GM12878 (cell line): ENCODE data around the gene RPL38. TPM values are rescaled to one million over a fixed set of nuclear protein-coding genes. Genes with fewer than 3 reads are reported as not detected.

ENCODE experiments used
- ATAC-seq: fragments of 200-7000 bp; cut with Tn5 transposase; 3 replicates; pipeline ENCODE4 v1.9.1; 2020; ENCODE audit warnings: mild to moderate bottlenecking, moderate library complexity
- BruUV-seq: library from RNA; stranded (reverse); fragments of 400-500 nt; replicated peaks from 2 replicates; lab custom pipeline; 2021; lab: Mats Ljungman, UMichigan
- CTCF ChIA-PET: fragments of 300-600 bp; sonication (Branson Sonifier 250); formaldehyde crosslinking; extraction: SDS; loops from one replicate; lab custom pipeline; 2021; ENCODE audit warnings: inconsistent platforms; lab: Yijun Ruan, JAX
- POLR2A ChIA-PET: fragments of 350-600 bp; formaldehyde crosslinking; extraction: SDS; loops from one replicate; lab custom pipeline; 2021; ENCODE audit warnings: inconsistent platforms; lab: Charles Lee
- RAD21 ChIA-PET: fragments of 300-600 bp; sonication (Branson Sonifier 250); formaldehyde crosslinking; loops from one replicate; lab custom pipeline; 2023; ENCODE audit warnings: antibody characterized with exemption; ENCODE audit not compliant: unreplicated experiment; lab: Charles Lee
- SMC1A ChIA-PET: fragments of 300-600 bp; sonication (Branson Sonifier 250); formaldehyde crosslinking; loops from one replicate; lab custom pipeline; 2023; ENCODE audit not compliant: unreplicated experiment, uncharacterized antibody; lab: Charles Lee
- DNase-seq: peaks from one replicate; pipeline ENCODE4 v3.0.0-alpha.2; 2011; ENCODE audit warnings: low read depth, low spot score
- FAIRE-seq: peaks from 3 replicates; lab custom pipeline; 2011; peaks lifted over from hg19 to GRCh38; lab: Jason Lieb, UNC
- H2AFZ ChIP-seq: 2 replicates; pipeline ENCODE4 v1.6.0; 2011; ENCODE audit warnings: low read depth, low read length, control low read depth; ENCODE audit not compliant: control insufficient read depth
- H3K27ac ChIP-seq: 2 replicates; pipeline ENCODE4 v1.5.1; 2011; ENCODE audit warnings: control low read depth; ENCODE audit not compliant: control insufficient read depth, insufficient read depth
- H3K27me3 ChIP-seq, 2 experiments: replicated peaks in 1 of 2; 2 replicates each; pipeline versions ENCODE4 v1.6.0 to v1.6.1; 2011; ENCODE audit warnings: low read length in 1 of 2; ENCODE audit not compliant: control insufficient read depth in 2 of 2, insufficient read depth in 2 of 2
- H3K36me3 ChIP-seq, 2 experiments: 2 replicates each; pipeline ENCODE4 v1.5.1; 2011; ENCODE audit warnings: low read length in 1 of 2; ENCODE audit not compliant: control insufficient read depth in 2 of 2, insufficient read depth in 2 of 2
- H3K4me1 ChIP-seq: 2 replicates; pipeline ENCODE4 v1.6.1; 2011; ENCODE audit warnings: mild to moderate bottlenecking, low read length, moderate library complexity, mixed read lengths; ENCODE audit not compliant: control insufficient read depth, insufficient read depth
- H3K4me2 ChIP-seq: 2 replicates; pipeline ENCODE4 v1.6.0; 2011; ENCODE audit warnings: control low read depth; ENCODE audit not compliant: control insufficient read depth, insufficient read depth
- H3K4me3 ChIP-seq: fragments of 200-600 bp; sonication (generic); 2 replicates; pipeline ENCODE4 v1.5.1; 2016
- H3K79me2 ChIP-seq: 2 replicates; pipeline ENCODE4 v1.6.0; 2011; ENCODE audit warnings: low read length; ENCODE audit not compliant: control insufficient read depth, insufficient read depth
- H3K9ac ChIP-seq: 2 replicates; pipeline ENCODE4 v1.8.0; 2011; ENCODE audit warnings: low read length, control low read depth, mixed read lengths; ENCODE audit not compliant: control insufficient read depth, insufficient read depth
- H3K9me3 ChIP-seq: replicated peaks from 3 replicates; pipeline ENCODE4 v1.5.1; 2011; ENCODE audit warnings: mild to moderate bottlenecking, low read length; ENCODE audit not compliant: control insufficient read depth, insufficient read depth
- H4K20me1 ChIP-seq: 2 replicates; pipeline ENCODE4 v1.6.0; 2011; ENCODE audit not compliant: control insufficient read depth, insufficient read depth
- ATF3 ChIP-seq: IDR thresholded peaks from 2 replicates; pipeline ENCODE4 v1.6.1; 2011; ENCODE audit warnings: low read depth, mild to moderate bottlenecking, low read length, moderate library complexity, borderline replicate concordance; ENCODE audit errors: extremely low read depth
- CHD4 ChIP-seq: fragments of 200-600 bp; sonication (generic); IDR thresholded peaks from 2 replicates; pipeline ENCODE4 v1.6.1; 2016; ENCODE audit warnings: mild to moderate bottlenecking
- ESRRA ChIP-seq: IDR thresholded peaks from 2 replicates; pipeline ENCODE4 v1.6.1; 2012; ENCODE audit warnings: mild to moderate bottlenecking, low read length, improper control_type of control experiment
- HDAC2 ChIP-seq: fragments of 200-600 bp; sonication (generic); IDR thresholded peaks from 2 replicates; pipeline ENCODE4 v1.6.1; 2017
- LARP7 ChIP-seq: fragments of 450-650 bp; IDR thresholded peaks from 2 replicates; pipeline ENCODE4 v1.6.1; 2017; ENCODE audit warnings: mild to moderate bottlenecking
- MAX ChIP-seq: IDR thresholded peaks from 2 replicates; pipeline ENCODE4 v1.6.1; 2012; ENCODE audit warnings: low read depth, low read length, improper control_type of control experiment
- NBN ChIP-seq: fragments of 450-650 bp; IDR thresholded peaks from 2 replicates; pipeline ENCODE4 v1.6.1; 2016
- NFYA ChIP-seq: IDR thresholded peaks from 2 replicates; pipeline ENCODE4 v1.6.1; 2011; ENCODE audit warnings: low read depth, mild to moderate bottlenecking, low read length, improper control_type of control experiment, borderline replicate concordance
- PBX3 ChIP-seq: IDR thresholded peaks from 2 replicates; pipeline ENCODE4 v1.6.1; 2011; ENCODE audit warnings: mild to moderate bottlenecking, low read depth, low read length, moderate library complexity; ENCODE audit not compliant: insufficient replicate concordance
- RFX5 ChIP-seq: IDR thresholded peaks from 2 replicates; pipeline ENCODE4 v1.6.1; 2011; ENCODE audit warnings: low read depth, low read length, improper control_type of control experiment
- SRF ChIP-seq, 2 experiments: IDR thresholded peaks; 2 replicates each; pipeline ENCODE4 v1.6.1; 2011; ENCODE audit warnings: low read depth in 2 of 2, low read length in 2 of 2, mild to moderate bottlenecking in 1 of 2, moderate library complexity in 1 of 2
- TCF7 ChIP-seq: IDR thresholded peaks from 2 replicates; pipeline ENCODE4 v1.6.1; 2014; ENCODE audit warnings: antibody characterized with exemption, borderline replicate concordance
- ZZZ3 ChIP-seq: IDR thresholded peaks from 2 replicates; pipeline ENCODE4 v1.6.1; 2011; ENCODE audit warnings: low read depth; ENCODE audit not compliant: control insufficient read depth, insufficient read length
- WGBS: methylation state at CpG from one replicate; pipeline ENCODE4 v1.1.6; 2016; ENCODE audit warnings: low lambda C conversion rate; ENCODE audit not compliant: insufficient replicate concordance, insufficient coverage; ENCODE audit errors: missing lambda C conversion rate; 5-methylcytosine and 5-hydroxymethylcytosine counted together
- in situ Hi-C: fragments of 300-500 bp; cut with MboI; formaldehyde crosslinking; loops from 9 replicates; pipeline ENCODE4 v1.14.3; 2018; ENCODE audit warnings: mixed read lengths
- intact Hi-C: fragments of 100-400 bp; cut with micrococcal nuclease; formaldehyde crosslinking; loops from one replicate; pipeline ENCODE4 v1.14.2; 2022; ENCODE audit not compliant: unreplicated experiment
- polyA plus RNA-seq, 11 experiments: library from polyadenylated mRNA; depleted of rRNA in 4 of 11; unstranded in 6 of 11; stranded (reverse) in 5 of 11; fragments of >200 nt; fragmentation: Nextera tagmentation in 4 of 11; fragmentation: Illumina TruSeq in 1 of 11; extraction: Ambion mirVana in 4 of 11; extraction: Trizol in 1 of 11; gene quantifications; 1 replicate in 1 of 11; 2 replicates in 10 of 11; pipeline versions ENCODE4 v1.2.1 to v1.2.3, GENCODE V29; 2011 to 2016; ENCODE audit warnings: inconsistent platforms in 2 of 11, missing spikeins in 2 of 11, low read depth in 1 of 11
- total RNA-seq, 4 experiments: library from RNA; depleted of rRNA in 3 of 4; stranded (reverse); fragments of >200 nt in 3 of 4; fragmentation: Illumina TruSeq in 1 of 4; extraction: Trizol in 1 of 4; gene quantifications; 2 replicates each; pipeline versions ENCODE4 v1.2.1 to v1.2.3, GENCODE V29; 2013 to 2021

Gene RPL38
- total and polyA plus RNA-seq, 10 of the 15 experiments (the other 5 are each of a cell fraction or from before 2014, with no cell fraction given) = 1,318 to 4,938 (median 2,673) TPM

GRCh38 chr17:74253036-74253435 lies 49.6 kb downstream of the RPL38 start:
- ATAC-seq (no peak), FAIRE-seq (no peak), DNase-seq (no peak)
- H3K79me2 ChIP-seq = no peaks in the 10 kb centered on the region
- no peak overlapping the region for H2AFZ ChIP-seq
- H3K4me1 ChIP-seq = no peaks in the 10 kb centered on the region
- POLR2A ChIA-PET = no interaction called here
- intact Hi-C loops (no loop called here), in situ Hi-C loops (no loop called here)
- H3K27ac ChIP-seq = no peak overlapping the region
- H3K4me2 ChIP-seq = no peak overlapping the region
- no peaks in the 10 kb centered on the region for H4K20me1 ChIP-seq
- no peaks in the 10 kb centered on the region for H3K9me3 ChIP-seq
- RAD21 ChIA-PET = no interaction called here
- H3K36me3 ChIP-seq = peaks cover 0 to 5% of the 10 kb centered on the region in 2 experiments; a peak in 1 of 4 replicates
- WGBS = 59% methylated on average over 13 of the region's 13 CpGs
- no peaks in the 10 kb centered on the region for H3K27me3 ChIP-seq
- no peak overlapping the region for H3K4me3 ChIP-seq
- no peak overlapping the region for H3K9ac ChIP-seq
- no TSS peak for BruUV-seq
- SMC1A ChIA-PET = no interaction called here
- TF ChIP-seq CHD4 = no peak
- TF ChIP-seq HDAC2 = no peak
- no peak for TF ChIP-seq SRF (IDR thresholded peaks at IDR 0.05; ENCODE audit: low read depth in 2 of 2, low read length in 2 of 2)
- TF ChIP-seq NBN = no peak
- no peak for TF ChIP-seq LARP7
- TF ChIP-seq ESRRA = no peak
- no peak for TF ChIP-seq RFX5
- TF ChIP-seq PBX3 = no peak
- TF ChIP-seq ATF3 = no peak
- TF ChIP-seq NFYA = no peak
- TF ChIP-seq TCF7 = no peak
- TF ChIP-seq ZZZ3 = no peak
- no peak for TF ChIP-seq MAX
- CTCF ChIA-PET = no interaction called here
